ENCODE measurements around the gene DPYSL4.
"Not testable (repeated sequence)": the region's sequence is repeated elsewhere in the genome, so short reads cannot be mapped to it uniquely, and the experiment has no call there.

Gene DPYSL4

DNA sequence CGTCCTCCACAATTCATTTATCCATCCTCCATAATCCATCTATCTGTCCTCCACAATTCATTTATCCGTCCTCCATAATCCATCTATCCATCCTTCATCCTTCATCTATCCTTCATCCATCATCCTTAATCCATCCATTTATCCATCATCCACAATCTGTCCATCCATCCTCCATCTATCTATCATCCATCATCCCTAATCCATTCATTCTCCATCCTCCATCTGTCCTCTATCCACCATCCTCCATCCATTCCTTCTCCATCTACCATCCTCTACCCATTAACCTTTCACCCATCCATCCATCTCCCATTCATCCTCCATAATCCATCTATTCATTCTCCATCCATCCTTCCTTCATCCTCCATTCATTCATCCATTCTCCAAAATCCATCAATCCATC lies 36.0 kb upstream of the DPYSL4 start:
- no peak for DNase-seq

DNA sequence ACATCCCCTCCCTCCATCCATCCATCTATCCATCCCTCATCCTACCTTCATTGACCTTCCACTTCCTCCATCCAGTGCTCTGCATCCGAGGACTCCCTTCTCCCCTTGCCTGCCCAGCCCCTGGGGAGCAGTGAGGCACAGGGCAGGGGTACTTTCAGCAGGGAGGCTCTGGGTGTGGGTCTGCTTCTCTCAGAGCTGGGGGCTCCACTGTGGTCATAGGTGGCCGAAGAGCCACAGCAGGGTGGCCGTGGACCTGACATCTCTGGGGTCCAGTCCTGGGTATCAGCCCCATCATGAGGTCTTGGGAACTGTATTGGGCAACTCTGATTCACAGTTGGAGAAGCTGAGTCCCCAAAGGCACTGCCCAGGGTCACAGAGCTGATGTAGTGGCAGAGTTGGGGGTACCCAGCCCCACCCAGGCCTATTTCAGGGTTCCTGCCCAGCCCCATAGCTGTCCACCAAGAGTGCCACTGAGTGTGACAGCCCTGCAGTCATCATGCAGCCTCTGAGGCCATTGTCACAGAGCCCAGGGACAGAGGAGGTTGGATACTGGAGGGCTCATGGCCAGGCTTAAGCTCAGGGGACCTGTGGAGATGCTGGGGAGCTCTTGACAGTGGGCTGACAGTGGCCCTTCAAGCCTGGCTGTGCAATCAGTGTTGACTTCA lies 35.3 kb upstream of the DPYSL4 start:
- no peak for DNase-seq

DNA sequence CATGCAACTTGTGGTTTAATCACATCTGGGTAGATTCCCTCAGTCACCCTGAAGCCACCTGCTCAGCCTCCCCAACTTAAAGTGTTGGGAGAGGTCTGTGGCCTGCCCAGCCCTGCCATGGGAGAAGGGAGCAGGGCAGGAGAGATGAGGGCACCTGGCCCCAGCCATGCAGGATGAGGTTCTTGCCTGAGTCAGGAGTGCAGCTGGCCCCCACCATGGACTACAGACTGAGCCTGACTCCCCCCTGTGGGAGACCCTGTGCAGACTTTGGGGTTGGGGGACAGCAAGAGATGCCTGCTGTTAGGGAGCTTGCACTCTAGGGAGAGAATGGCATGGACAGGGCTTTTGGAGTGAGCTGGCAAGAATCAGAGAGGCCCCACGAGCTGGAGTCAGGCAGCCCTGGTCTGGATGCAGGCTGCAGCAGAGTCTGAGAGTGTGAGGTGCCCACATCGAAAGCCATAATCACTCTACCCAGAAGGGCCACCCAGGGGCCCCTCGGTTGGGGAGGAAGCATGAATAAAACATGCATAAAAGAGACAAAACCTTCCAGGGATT lies 34.7 kb upstream of the DPYSL4 start:
- DNase-seq: no peak

DNA sequence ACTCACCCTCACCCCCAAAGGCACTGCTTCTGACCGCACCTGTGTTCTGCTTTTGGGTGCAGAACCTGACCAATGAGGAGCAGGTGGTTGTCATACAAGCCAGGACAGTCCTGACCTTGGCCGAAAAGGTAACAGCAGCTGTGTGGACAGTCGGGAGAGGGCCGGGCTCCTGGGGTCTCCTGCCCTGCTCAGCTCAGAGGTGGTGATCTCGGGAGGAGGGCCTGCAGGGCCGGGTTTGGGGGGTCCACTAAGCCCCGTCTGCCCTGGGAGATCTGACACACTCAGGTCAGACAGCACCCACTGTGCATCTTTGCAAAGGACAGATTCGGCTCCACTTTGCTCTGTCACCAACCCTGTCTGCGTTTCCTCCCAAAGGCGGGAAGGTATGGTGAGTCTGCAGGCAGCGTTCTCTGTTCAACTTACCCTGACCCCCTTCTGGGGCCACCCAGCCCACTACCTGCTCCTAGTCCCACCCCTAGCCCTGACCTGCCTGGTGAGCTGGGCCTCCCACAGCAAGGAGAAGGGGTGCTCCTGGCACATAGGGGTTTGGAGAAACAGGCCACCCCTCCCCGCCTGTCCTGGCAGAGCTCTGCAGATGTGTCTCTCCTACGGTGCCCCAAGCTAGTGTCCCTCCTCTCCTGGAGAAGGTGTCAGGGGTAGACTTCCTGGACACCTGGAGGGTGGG lies 33.7 kb upstream of the DPYSL4 start:
- DNase-seq: no peak

DNA sequence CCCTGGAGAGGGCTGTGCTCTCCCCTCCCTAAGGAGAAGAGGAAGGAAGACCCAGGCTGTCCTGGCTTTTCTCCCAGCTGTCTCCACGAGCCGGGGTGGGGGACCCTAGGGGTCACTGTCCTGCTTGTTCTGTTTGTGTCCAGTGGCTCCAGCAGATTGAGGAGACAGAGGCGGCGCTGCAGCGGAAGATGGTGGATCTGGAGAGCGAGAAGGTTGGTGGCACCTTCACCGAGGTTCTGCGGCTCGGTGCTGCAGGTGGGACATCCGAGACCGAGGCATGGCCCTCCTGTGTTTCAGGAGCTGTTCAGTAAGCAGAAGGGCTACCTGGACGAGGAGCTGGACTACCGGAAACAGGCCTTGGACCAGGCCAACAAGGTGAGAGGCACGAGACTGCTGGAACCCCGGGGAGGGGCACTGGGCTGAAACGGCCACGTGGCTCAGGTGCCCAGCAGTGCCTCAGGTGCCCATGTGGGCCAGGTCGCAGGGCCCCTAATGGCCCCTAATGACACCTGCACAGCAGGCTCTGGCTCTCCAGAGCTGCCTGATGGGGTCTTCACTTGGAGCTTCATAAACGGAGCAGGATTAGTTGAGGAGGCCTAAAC lies 33.0 kb upstream of the DPYSL4 start:
- no peak for DNase-seq

DNA sequence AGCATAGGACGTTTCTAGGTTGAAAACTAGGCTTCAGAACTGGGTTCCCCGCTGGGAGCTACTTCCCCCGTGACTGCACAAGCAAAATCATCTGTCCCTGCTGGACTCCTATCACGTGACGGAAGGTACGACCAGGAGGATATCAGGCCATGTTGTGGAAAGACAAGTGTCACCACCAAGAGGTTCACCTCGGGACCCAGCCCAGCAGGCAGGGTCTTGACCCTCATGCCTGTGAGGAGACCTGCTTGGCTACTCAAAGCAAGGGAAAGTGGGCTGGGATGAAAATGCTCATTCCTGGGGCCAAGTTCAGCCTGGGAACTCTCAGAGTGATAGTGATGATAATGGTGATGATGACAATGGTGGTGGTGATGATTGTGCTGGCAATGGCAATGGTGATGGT lies 32.3 kb upstream of the DPYSL4 start:
- DNase-seq: no peak

DNA sequence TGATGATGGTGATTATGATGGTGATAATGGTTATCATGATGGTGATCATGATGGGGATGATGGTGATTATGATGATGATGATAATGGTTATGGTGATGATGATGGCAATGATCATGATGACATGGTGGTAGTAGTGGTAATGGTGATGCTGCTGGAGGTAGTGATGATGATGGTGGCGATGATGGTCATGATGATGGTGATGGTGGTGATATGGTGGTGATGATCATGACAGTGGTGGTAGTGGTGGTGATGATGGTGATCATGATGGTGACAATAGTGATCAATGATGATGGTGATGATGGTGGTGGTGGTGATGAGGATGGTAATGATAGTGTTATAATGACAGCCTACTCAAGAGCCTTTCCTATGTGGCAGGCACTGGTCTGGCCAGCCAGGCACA lies 31.8 kb upstream of the DPYSL4 start:
- no peak for DNase-seq

DNA sequence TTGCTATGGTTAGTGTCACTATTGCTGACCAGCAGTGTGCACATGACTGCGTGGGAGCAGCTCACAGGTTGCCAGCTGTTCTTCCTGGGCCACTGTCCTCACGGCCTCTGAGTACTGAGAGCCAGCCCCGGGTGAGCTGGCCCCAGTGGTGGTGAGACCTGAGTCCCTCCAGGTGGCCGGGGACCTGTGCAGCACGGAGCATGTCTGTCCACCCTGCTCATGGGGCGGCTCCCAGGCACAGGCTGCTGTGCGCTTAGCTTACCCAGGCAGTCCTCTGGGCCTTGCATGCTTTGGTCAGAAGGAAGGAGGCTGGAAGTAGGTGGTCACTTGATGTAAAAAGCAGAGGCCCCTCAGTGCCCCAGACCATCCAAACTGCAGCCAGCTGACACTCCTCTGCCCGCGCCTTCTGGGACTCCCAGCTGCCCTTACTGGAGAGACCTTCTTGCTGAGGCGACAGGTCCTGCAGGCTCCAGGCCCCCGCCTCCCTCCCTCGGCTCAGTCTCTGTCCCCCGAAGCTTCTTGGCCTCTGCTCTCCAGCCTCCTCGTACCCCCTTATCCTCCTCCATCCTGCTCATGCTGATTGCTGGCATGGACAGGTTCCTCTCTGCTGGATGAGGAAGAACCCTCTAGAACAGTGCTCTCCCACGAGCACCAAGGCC lies 30.9 kb upstream of the DPYSL4 start:
- no peak for DNase-seq

DNA sequence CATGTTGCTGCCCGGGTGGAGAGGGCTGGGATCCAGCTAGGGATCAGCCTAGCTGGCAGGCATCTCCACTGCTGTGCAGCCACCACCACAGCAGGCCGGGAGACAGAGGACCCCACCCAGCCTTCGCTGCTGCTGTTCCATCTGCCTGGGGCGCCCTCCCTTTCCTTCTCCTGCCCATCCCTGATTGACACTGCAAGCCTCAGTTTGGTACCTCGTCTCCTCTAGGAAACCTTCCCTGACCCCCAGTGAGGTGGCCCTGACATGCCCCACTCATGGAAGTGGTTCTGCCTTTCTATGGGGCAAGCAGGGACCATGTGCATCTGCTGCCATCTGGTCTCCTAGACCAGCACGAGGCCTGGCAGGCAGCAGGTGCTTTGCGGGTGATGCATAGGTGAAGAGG lies 30.4 kb upstream of the DPYSL4 start:
- DNase-seq: no peak

DNA sequence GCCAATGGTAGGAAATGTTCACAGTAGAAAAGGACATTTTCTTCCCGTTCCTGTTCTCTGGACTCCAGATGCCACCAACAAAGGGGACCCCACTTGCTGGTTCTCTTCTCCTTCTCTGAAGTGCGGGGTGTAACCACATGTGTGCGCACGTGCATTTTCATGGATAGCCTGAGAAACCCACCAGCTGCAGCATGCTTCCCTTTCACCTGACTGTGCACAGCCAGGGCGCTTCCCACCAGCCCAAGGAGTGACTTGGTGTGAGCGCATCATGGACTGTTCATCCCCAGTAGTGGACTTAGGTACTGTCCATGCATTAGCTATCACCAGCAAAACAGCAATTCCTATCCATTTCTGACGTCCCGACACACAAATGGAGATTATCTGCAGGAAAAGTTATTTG lies 29.6 kb upstream of the DPYSL4 start:
- no peak for DNase-seq

DNA sequence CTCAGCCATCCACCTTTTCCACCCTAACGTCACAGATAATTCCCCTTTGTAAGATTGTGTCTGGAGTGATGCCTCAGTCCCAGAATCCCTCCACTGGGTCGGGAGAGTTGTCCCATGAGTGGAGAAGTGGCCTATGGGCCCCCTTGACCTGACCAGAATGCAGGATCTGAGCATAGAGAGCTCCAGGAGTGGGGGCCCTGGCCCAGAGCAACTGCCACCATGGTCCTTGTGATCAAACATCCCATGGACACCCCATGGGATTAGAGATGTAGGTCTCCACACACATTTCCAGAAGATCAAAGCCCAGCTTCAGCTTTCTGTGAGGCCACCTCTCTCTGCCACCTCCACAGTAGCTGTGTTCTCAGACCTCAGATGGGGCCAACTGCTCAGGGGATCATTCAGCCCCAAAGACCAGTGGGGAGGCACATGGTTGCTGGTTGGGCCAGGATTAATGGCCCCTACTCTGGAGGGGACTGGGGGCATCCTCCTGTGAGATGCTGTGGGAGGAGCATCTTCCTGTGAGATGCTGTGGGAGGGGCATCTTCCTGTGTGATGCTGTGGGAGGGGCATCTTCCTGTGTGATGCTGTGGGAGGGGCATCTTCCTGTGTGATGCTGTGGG lies 28.5 kb upstream of the DPYSL4 start:
- DNase-seq: no peak

DNA sequence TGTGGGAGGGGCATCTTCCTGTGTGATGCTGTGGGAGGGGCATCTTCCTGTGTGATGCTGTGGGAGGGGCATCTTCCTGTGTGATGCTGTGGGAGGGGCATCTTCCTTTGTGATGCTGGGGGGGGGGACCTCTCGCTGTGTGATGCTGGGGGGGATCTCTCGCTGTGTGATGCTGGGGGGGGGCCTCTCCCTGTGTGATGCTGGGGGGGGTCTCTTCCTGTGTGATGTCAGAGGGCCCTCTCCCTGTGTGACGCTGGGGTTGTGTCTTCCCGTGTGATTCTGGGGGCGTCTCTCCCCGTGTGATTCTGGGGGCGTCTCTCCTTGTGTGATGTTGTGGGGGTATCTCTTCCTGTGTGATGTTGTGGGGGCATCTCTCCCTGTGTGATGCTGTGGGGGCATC lies 27.9 kb upstream of the DPYSL4 start:
- no peak for DNase-seq

DNA sequence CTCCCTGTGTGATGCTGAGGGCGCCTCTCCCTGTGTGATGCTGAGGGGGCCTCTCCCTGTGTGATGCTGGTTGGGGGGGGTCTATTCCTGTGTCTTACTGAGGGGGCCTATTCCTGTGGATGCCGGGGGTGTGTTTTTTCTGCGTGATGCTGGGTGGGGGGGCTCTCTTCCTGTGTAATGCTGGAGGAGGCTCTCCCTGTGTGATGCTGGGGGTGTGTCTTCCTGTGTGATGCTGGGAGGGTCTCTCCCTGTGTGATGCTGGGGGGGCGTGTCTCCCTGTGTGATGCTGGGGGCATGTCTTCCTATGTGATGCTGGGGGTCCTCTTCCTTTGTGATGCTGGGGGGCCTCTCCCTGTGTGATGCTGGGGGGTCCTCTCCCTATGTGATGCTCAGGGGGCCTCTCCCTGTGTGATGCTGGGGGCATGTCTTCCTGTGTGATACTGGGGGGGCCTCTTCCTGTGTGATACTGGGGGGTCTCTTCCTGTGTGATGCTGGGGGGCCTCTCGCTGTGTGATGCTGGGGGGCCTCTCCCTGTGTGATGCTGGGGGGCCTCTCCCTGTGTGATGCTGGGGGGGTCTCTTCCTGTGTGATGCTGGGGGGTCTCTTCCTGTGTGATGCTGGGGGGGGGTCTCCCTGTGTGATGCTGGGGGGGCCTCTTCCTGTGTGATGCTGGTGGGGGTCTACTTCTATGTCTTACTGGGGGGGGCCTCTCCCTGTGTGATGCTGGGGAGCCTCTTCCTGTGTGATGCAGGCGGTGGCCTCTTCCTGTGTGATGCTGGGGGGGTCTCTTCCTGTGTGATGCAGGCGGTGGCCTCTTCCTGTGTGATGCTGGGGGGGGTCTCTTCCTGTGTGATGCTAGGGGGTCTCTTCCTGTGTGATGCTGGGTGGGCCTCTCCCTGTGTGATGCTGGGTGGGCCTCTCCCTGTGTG lies 27.2 kb upstream of the DPYSL4 start:
- DNase-seq: not testable (repeated sequence)

DNA sequence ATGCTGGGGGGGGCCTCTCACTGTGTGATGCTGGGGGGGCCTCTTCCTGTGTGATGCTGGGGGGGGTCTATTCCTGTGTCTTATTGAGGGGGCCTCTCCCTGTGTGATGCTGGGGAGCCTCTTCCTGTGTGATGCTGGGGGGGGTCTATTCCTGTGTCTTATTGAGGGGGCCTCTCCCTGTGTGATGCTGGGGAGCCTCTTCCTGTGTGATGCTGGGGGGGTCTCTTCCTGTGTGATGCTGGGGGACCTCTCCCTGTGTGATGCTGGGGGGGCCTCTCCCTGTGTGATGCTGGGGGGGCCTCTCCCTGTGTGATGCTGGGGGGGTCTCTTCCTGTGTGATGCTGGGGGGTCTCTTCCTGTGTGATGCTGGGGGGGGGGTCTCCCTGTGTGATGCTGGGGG lies 26.5 kb upstream of the DPYSL4 start:
- not testable (repeated sequence) for DNase-seq

DNA sequence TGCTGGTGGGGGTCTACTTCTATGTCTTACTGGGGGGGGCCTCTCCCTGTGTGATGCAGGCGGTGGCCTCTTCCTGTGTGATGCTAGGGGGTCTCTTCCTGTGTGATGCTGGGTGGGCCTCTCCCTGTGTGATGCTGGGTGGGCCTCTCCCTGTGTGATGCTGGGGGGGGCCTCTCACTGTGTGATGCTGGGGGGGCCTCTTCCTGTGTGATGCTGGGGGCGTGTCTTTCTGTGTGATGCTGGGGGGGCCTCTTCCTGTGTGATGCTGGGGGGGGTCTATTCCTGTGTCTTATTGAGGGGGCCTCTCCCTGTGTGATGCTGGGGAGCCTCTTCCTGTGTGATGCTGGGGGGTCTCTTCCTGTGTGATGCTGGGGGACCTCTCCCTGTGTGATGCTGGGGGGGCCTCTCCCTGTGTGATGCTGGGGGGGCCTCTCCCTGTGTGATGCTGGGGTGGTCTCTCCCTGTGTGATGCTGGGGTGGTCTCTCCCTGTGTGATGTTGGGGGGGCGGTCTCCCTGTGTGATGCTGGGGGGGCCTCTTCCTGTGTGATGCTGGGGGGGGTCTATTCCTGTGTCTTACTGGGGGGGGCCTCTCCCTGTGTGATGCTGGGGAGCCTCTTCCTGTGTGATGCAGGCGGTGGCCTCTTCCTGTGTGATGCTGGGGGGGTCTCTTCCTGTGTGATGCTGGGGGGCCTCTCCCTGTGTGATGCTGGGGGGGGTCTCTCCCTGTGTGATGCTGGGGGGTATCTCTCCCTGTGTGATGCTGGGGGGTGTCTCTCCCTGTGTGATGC lies 25.7 kb upstream of the DPYSL4 start:
- not testable (repeated sequence) for DNase-seq

DNA sequence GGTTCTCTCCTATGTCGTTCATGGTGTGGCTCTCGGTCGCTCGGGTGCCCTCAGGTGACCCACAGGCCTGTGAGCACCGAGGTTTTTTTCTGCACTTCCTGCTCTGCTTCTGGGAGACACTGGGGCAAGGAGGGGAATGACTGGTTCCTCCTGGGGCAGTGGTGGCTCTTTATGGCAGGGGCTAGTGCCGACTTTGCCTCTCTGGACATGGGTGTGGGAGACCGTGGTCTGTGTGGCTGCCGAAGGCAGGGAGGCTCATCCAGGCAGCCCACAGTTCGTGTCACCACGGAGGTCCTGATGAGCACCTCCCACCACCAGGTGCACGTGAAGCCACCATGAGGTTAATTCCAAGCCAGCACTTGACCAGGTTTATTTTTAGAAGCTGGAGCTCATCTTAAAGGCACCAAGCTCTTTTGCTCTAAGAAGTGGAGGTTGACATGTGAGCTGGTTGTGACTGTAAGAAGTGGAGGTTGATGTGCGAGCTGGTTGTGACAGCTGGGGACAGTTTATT lies 24.7 kb upstream of the DPYSL4 start:
- DNase-seq: no peak

DNA sequence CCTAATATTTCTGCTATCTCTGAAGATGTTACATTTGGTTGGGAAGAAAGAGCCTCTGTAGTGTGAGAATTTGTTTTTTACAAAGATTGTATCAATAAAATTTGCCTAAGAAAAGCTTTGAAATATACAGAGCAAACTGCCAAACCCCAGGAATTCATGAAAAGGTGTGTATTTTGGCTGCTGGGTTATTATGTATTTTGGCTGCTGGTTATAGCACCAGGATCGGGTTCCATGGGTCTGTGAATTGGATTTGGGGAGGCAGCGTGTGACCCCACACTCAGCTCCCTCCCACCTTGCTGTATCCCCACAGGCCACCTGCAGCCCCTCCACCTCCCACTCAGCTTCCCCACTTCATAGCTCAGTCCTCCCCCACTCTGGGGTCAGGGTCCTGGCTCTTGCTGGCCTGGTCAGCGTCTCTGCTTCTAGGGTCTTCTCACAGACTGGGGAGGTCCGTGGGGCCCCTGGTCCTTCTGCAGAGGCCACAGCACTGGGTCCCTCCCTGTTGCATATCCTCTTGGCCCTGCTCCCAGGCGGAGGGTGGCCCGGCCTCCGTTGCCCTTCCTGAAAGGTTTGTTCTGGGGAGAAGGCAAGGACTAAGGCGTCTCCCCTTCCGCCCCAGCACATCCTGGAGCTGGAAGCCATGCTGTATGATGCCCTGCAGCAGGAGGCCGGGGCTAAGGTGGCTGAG lies 24.0 kb upstream of the DPYSL4 start:
- no peak for DNase-seq

DNA sequence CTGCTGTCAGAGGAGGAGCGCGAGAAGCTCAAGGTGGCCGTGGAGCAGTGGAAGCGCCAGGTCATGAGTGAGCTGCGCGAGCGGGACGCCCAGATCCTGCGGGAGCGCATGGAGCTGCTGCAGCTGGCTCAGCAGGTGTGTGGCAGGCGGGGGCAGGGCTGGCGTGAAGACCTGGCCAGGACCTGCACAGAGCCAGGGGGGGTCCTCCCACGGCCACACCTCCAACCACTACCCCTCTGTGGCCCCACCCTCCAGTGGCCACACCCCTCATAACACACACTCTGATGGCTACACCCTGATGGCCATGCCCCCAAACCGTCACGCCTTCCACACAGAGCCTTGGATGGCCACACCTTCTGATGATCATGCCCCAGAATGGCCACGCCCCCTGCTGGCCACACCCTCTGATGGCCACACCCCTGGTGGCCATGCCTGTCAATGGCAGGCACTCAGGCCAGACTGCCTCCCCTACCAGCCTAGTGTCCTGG lies 23.4 kb upstream of the DPYSL4 start:
- DNase-seq: peak; percentile 96

DNA sequence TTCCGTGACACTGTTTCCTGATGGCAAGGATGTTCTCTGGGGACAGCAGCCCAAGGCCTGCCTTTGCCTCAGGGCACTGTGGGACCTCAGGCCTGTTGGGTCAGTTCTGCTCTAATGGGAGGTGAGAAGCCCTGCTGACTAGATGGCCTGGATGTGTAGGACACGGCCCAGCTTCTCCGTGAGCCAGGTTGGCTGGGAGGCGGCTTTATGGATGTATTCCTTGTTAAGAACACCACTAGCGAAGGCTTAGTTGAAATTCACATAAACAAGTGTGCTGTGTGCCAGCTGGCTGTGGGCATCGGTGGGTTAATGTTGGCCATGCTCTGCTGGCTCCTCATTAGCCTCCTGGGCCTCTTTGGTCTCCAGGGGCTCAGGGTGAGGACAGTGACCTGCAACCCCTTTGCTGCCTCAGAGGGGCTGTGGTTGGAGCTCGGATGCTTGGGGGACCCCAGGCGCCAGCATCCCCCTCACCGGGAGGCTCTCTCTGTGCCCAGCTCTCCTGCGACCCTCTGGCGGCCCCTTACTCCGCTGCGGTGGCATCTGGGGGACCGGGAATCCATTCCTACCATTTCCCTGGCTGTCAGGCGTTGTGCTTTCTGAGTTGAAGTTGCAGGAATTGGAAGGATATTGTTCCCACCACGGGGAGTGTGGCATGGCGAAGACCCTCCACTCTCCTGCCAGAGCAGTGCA lies 22.8 kb upstream of the DPYSL4 start:
- DNase-seq: no peak

Measured in 8988T (cell line).